Heart right ventricle (tissue), 16 donors: Measurements from ENCODE around the gene GNPAT. TPM values are rescaled to one million over a fixed set of nuclear protein-coding genes. Genes with fewer than 3 reads are reported as not detected.

Experiments
- ATAC-seq, 8 donors: fragments of 200-7000 bp; cut with Tn5 transposase; one replicate each; pipeline ENCODE4 v1.9.1; 2020; ENCODE audit warnings: mild to moderate bottlenecking in 8 of 8, moderate library complexity in 8 of 8, moderate number of reproducible peaks in 1 of 8
- DNase-seq, 2 donors: peaks; one replicate each; pipeline ENCODE4 v3.0.0-alpha.2; 2020
- H3K27ac ChIP-seq, 10 donors: fragments of 200-600 bp; sonication (generic) in 2 of 10; one replicate each; pipeline versions ENCODE4 v1.5.0 to v1.8.0; 2020 to 2022; ENCODE audit warnings: mild to moderate bottlenecking in 3 of 10
- H3K27me3 ChIP-seq, 7 donors: fragments of 200-600 bp; one replicate each; pipeline ENCODE4 v1.8.0; 2021 to 2022; ENCODE audit warnings: mild to moderate bottlenecking in 2 of 7
- H3K36me3 ChIP-seq, 9 donors: fragments of 200-600 bp; sonication (generic) in 1 of 9; one replicate each; pipeline versions ENCODE4 v1.5.0 to v1.8.0; 2020 to 2022; ENCODE audit warnings: mild to moderate bottlenecking in 2 of 9
- H3K4me1 ChIP-seq, 9 donors: fragments of 200-600 bp; sonication (generic) in 1 of 9; one replicate each; pipeline versions ENCODE4 v1.5.0 to v1.8.0; 2020 to 2022; ENCODE audit warnings: mild to moderate bottlenecking in 4 of 9
- H3K4me3 ChIP-seq, 10 donors: fragments of 200-600 bp; sonication (generic) in 2 of 10; one replicate each; pipeline versions ENCODE4 v1.5.0 to v1.8.0; 2020 to 2022; ENCODE audit warnings: mild to moderate bottlenecking in 7 of 10, moderate library complexity in 2 of 10
- H3K9me3 ChIP-seq, 11 donors: fragments of 200-600 bp in 10 of 11; sonication (generic) in 2 of 11; one replicate each; pipeline versions ENCODE4 v1.5.0 to v1.8.0; 2013 to 2022; ENCODE audit warnings: mild to moderate bottlenecking in 2 of 11, control low read depth in 1 of 11, moderate library complexity in 1 of 11
- WGBS, 2 donors: extraction: QIAGEN DNeasy Blood & Tissue Kit; methylation state at CpG; one replicate each; pipeline ENCODE4 v1.1.7; 2013; ENCODE audit warnings: inconsistent platforms in 1 of 2; 5-methylcytosine and 5-hydroxymethylcytosine counted together
- intact Hi-C, 10 donors: fragments of 100-400 bp; cut with DNase I; formaldehyde crosslinking; loops; one replicate each; pipeline versions ENCODE4 v1.11.1 to v1.14.2; 2022
- polyA plus RNA-seq, 2 donors: library from polyadenylated mRNA; stranded (reverse); fragments of 200-250 nt; gene quantifications; one replicate each; pipeline ENCODE4 v1.2.3, GENCODE V29; 2013
- total RNA-seq, 10 donors: library from RNA; stranded (reverse); fragmentation: NEBNext Ultra II Directional in 3 of 10; extraction: Animal tissue kit (Norgen Biotek cat#: 25700) in 3 of 10; gene quantifications; one replicate each; pipeline versions ENCODE4 v1.2.1 to v1.2.4, GENCODE V29; 2021 to 2023
- TF ChIP-seq, protein P1 (sequence below), 9 donors: fragments of 200-600 bp; sonication (generic) in 2 of 9; IDR thresholded peaks; one replicate each; pipeline versions ENCODE4 v1.5.0 to v1.8.0; 2021 to 2022; ENCODE audit warnings: antibody characterized with exemption in 9 of 9, mild to moderate bottlenecking in 5 of 9, moderate library complexity in 1 of 9
- donor health status: Arrhythmogenic right ventricular cardiomyopathy.
- donor health status: ischemic (EF 13 %, LVEDD 7.1; RV severe dilation, severe dysfunction).
- donor health status: healthy with polysubstance abuse.
- donor health status: DM: no; HTN: yes; CAD: no.
- donor health status: DM: no; HTN: no; CAD: no.
- donor health status: ischemic (EF 25% LVEDD 6.9; RV normal size, moderate dysfunction).
- donor health status: ischemic (EF 25% LVEDD 5.7; RV mildly dilated, moderate dysfunction).
- donor health status: healthy.
- donor health status: DM: yes; HTN: yes; CAD: no.
- donor health status: Ischemic cardiomyopathy.
- donor health status: ischemic (EF 35%, LVEDD 5.7; RV mildly dilated, moderate dysfunction).
- donor health status: nonischemic (EF 11% LVEDD 7.7; RV severe dilation, severe dysfunction).
- donor health status: DM: yes; HTN: yes; CAD: no.
- donor health status: PGD.
- donor health status: ischemic (EF 29% LVEDD 5.4; RV normal size, mild dysfunction).
- donor health status: nonischemic (EF 23%, LVEDD 6.1; RV moderate dilation, normal function).

Gene GNPAT
- total and polyA plus RNA-seq, 12 donors, result 40.3 to 74.0 (median 51.8) TPM

DNA sequence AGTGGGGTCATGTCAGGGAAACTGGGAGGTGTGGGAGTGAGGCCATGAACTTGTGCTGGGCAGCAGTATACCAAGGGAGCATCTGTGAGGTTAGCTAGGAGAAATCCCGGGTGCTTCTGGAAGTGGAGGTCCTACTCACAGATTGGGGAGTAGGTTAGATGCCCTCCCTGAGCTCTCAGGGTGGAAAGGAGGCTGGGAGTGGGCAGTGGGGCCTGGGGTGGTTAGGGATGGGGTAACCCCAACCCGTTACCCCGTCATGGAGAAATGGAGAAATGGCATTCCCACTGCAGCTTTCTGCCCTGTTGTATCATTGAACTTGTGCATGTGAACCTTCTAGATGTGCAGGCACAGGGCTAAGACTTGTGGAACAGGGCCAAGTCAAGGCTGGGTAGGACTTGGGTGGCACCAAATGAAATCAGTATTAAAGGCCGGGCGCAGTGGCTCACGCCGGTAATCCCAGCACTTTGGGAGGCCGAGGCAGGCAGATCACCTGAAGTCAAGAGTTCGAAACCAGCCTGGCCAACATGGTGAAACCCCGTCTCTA lies 69.5 kb downstream of the GNPAT start:
- Histone ChIP-seq H3K4me1 (no peaks in the 10 kb centered on the region), H3K27ac (no peak overlapping the region), H3K27me3 (no peaks in the 10 kb centered on the region), H3K4me3 (no peak overlapping the region), H3K9me3 (no peaks in the 10 kb centered on the region), H3K36me3 (no peaks in the 10 kb centered on the region)
- intact Hi-C loops, result no loop called here
- ATAC-seq (no peak), DNase-seq (no peak)
- 96% methylated on average over 10 of the region's 10 CpGs for WGBS, 2 donors
- TF ChIP-seq, protein P1, sequence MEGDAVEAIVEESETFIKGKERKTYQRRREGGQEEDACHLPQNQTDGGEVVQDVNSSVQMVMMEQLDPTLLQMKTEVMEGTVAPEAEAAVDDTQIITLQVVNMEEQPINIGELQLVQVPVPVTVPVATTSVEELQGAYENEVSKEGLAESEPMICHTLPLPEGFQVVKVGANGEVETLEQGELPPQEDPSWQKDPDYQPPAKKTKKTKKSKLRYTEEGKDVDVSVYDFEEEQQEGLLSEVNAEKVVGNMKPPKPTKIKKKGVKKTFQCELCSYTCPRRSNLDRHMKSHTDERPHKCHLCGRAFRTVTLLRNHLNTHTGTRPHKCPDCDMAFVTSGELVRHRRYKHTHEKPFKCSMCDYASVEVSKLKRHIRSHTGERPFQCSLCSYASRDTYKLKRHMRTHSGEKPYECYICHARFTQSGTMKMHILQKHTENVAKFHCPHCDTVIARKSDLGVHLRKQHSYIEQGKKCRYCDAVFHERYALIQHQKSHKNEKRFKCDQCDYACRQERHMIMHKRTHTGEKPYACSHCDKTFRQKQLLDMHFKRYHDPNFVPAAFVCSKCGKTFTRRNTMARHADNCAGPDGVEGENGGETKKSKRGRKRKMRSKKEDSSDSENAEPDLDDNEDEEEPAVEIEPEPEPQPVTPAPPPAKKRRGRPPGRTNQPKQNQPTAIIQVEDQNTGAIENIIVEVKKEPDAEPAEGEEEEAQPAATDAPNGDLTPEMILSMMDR (IDR thresholded peaks at IDR 0.05), result no peak

DNA sequence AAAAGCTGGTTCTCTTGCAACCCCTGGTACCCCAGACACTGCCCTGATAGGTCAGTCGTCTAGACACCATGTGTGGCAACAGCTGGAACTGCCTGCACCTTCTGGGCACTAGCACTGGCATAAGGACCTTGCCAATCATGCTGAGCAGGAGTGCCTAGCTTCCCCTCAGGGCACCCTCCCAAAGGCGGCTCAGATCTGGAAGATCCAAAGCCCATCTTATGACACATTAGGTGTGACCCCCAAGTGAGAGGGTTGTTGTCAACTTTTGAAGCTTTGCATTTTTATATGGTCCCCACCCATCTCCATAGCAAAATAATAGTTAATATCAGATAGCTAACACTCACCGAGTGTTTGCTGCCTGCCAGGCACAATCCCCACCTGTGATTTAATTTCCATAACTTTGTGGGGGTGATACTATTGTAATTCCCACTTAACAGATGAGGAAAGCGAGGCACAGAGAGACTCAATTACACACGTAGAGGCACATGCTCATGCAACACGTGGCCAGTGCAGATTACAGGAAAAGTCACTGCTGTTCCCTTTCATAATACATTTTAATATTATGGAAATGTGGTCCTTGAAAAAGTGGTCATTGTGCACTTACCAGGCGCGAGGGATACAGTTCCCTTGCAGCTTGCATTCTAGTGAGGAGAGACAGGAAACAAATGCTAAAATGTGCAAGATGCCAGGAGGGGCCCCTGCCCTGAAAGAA lies 70.9 kb downstream of the GNPAT start:
- TF ChIP-seq, protein P1 (IDR thresholded peaks at IDR 0.05), result no peak
- ATAC-seq, result no peak
- Histone ChIP-seq H3K9me3 (no peaks in the 10 kb centered on the region), H3K36me3 (no peaks in the 10 kb centered on the region), H3K27me3 (no peaks in the 10 kb centered on the region), H3K4me1 (no peaks in the 10 kb centered on the region), H3K4me3 (no peak overlapping the region), H3K27ac (no peak overlapping the region)
- intact Hi-C loops, result no loop called here
- WGBS, 2 donors, result 76% methylated on average over 8 of the region's 8 CpGs
- DNase-seq, result no peak

DNA sequence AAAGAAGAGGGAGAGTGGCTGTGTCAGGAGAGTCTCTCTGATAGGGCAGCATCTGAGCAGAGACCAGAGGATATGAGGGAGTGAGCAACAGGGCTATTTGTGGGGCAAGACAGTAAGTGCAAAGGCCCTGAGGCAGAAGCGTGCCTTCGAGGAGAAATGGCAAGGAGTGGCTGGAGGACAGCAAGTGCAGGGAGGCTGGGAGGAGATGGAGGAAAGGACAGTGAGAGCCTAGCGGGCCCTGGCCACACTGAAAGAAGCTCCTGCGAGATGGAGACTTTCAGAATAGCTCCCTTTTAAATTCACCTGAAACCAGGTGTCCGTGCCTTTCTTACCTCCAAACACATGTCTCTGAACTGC lies 71.4 kb downstream of the GNPAT start:
- H3K36me3 ChIP-seq, result no peaks in the 10 kb centered on the region
- TF ChIP-seq, protein P1 (IDR thresholded peaks at IDR 0.05), result no peak
- H3K27me3 ChIP-seq, result no peaks in the 10 kb centered on the region
- H3K4me1 ChIP-seq, result no peaks in the 10 kb centered on the region
- ATAC-seq, result no peak
- intact Hi-C loops, result no loop called here
- no peak overlapping the region for H3K4me3 ChIP-seq
- 85 to 93% methylated on average over 5 of the region's 5 CpGs for WGBS, 2 donors
- no peak overlapping the region for H3K27ac ChIP-seq
- no peaks in the 10 kb centered on the region for H3K9me3 ChIP-seq
- DNase-seq, result no peak

DNA sequence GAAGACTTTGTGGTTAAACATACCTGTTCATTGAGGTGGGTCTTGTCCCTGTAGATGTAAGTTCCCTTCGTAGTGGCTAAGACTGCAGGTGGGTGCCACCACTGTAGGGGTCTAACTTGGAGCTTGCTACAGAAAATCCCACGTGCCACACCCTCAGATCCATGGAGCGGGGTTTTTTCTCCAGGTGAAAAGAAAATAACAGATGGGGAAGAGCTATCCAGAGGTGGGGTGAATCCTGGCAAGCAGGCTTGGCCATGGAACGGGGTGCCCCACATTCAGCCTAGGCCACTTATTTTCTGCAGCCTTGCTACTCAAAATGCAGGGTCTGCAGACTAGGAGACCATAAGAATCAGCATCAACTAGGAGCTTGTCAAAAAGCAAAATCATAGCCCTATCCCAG lies 72.6 kb downstream of the GNPAT start:
- ATAC-seq, result no peak
- intact Hi-C loops, result no loop called here
- no peaks in the 10 kb centered on the region for H3K9me3 ChIP-seq

More for the DNA sequence above, 72.6 kb downstream of the GNPAT start:
- Histone ChIP-seq H3K27ac (no peak overlapping the region), H3K36me3 (no peaks in the 10 kb centered on the region), H3K27me3 (no peaks in the 10 kb centered on the region), H3K4me1 (no peaks in the 10 kb centered on the region), H3K4me3 (no peak overlapping the region)
- DNase-seq, result no peak
- 72 to 83% methylated on average over 4 of the region's 4 CpGs for WGBS, 2 donors
- TF ChIP-seq, protein P1 (IDR thresholded peaks at IDR 0.05), result no peak
